IPS-18c (cell line): Measurements from ENCODE around the gene L3MBTL4.
"Not testable (repeated sequence)": the region's sequence is repeated elsewhere in the genome, so short reads cannot be mapped to it uniquely, and the experiment has no call there.

Experiments used
- H3K4me3 ChIP-seq: 2 replicates; pipeline ENCODE4 v1.7.0; 2013; ENCODE audit warnings: low read depth, mild to moderate bottlenecking, low read length, moderate library complexity; ENCODE audit not compliant: insufficient read depth
- H3K9me3 ChIP-seq: one replicate; pipeline ENCODE4 v1.6.1; 2013; ENCODE audit warnings: mild to moderate bottlenecking, low read length, moderate library complexity; ENCODE audit not compliant: control insufficient read depth, insufficient read depth

L3MBTL4 gene

GRCh38 chr18:6284761-6285160, 129.9 kb downstream of the L3MBTL4 start:
- Histone ChIP-seq H3K9me3 (no peaks in the 10 kb centered on the region), H3K4me3 (no peak overlapping the region)

GRCh38 chr18:6284300-6284699, 130.4 kb downstream of the L3MBTL4 start:
- H3K9me3 ChIP-seq, result no peaks in the 10 kb centered on the region
- H3K4me3 ChIP-seq, result no peak overlapping the region

- Histone ChIP-seq H3K4me3 (no peak overlapping the region), H3K9me3 (no peaks in the 10 kb centered on the region)
Observed at GRCh38 chr18:6281874-6282273, 132.8 kb downstream of the L3MBTL4 start.

GRCh38 chr18:6280211-6280743, 134.4 kb downstream of the L3MBTL4 start:
- Histone ChIP-seq H3K4me3 (no peak overlapping the region), H3K9me3 (no peaks in the 10 kb centered on the region)

- Histone ChIP-seq H3K4me3 (no peak overlapping the region), H3K9me3 (no peaks in the 10 kb centered on the region)
Observed at GRCh38 chr18:6279308-6279707, 135.4 kb downstream of the L3MBTL4 start.

- no peak overlapping the region for H3K4me3 ChIP-seq
- no peaks in the 10 kb centered on the region for H3K9me3 ChIP-seq
Observed at GRCh38 chr18:6273423-6273822, 141.3 kb downstream of the L3MBTL4 start.

GRCh38 chr18:6272144-6272543, 142.6 kb downstream of the L3MBTL4 start:
- not testable (repeated sequence) for H3K4me3 ChIP-seq, H3K9me3 ChIP-seq

GRCh38 chr18:6271585-6271984, 143.1 kb downstream of the L3MBTL4 start:
- no peak overlapping the region for H3K4me3 ChIP-seq
- no peaks in the 10 kb centered on the region for H3K9me3 ChIP-seq

GRCh38 chr18:6270771-6271216, 143.9 kb downstream of the L3MBTL4 start:
- Histone ChIP-seq H3K9me3 (no peaks in the 10 kb centered on the region), H3K4me3 (no peak overlapping the region)

- no peak overlapping the region for H3K4me3 ChIP-seq
- no peaks in the 10 kb centered on the region for H3K9me3 ChIP-seq
Observed at GRCh38 chr18:6269660-6270332, 144.9 kb downstream of the L3MBTL4 start.

GRCh38 chr18:6266212-6266611, 148.5 kb downstream of the L3MBTL4 start:
- Histone ChIP-seq H3K4me3 (no peak overlapping the region), H3K9me3 (no peaks in the 10 kb centered on the region)

- Histone ChIP-seq H3K9me3 (peaks cover 2% of the 10 kb centered on the region), H3K4me3 (no peak overlapping the region)
Observed at GRCh38 chr18:6261938-6262337, 152.8 kb downstream of the L3MBTL4 start.

- H3K4me3 ChIP-seq, H3K9me3 ChIP-seq: not testable (repeated sequence)
Observed at GRCh38 chr18:6259324-6259723, 155.4 kb downstream of the L3MBTL4 start.

- Histone ChIP-seq H3K4me3 (no peak overlapping the region; the same call in 1 of the 2 replicates), H3K9me3 (peaks cover 2% of the 10 kb centered on the region)
Observed at GRCh38 chr18:6257950-6258349, 156.8 kb downstream of the L3MBTL4 start.

- peaks cover 2% of the 10 kb centered on the region for H3K9me3 ChIP-seq
- no peak overlapping the region for H3K4me3 ChIP-seq
Observed at GRCh38 chr18:6256521-6256920, 158.2 kb downstream of the L3MBTL4 start.

- H3K9me3 ChIP-seq, result peaks cover 2% of the 10 kb centered on the region
- H3K4me3 ChIP-seq, result no peak overlapping the region
Observed at GRCh38 chr18:6255886-6256285, 158.8 kb downstream of the L3MBTL4 start.

GRCh38 chr18:6255116-6255705, 159.5 kb downstream of the L3MBTL4 start:
- no peaks in the 10 kb centered on the region for H3K9me3 ChIP-seq
- H3K4me3 ChIP-seq, result no peak overlapping the region

- Histone ChIP-seq H3K4me3 (no peak overlapping the region), H3K9me3 (no peaks in the 10 kb centered on the region)
Observed at GRCh38 chr18:6254456-6254855, 160.3 kb downstream of the L3MBTL4 start.
